Activated CD4-positive, alpha-beta T cell treated with anti-CD3 and anti-CD28 coated beads, Interleukin-2, amount 50 U/mL, for 4 hours (primary cell): ENCODE data around the gene KRTAP10-6.
"Not testable (repeated sequence)": the region's sequence is repeated elsewhere in the genome, so short reads cannot be mapped to it uniquely, and the experiment has no call there.

ENCODE experiments used
- DNase-seq, 2 experiments: peaks; one replicate each; pipeline ENCODE4 v3.0.0-alpha.2; 2020

Gene KRTAP10-6

DNA sequence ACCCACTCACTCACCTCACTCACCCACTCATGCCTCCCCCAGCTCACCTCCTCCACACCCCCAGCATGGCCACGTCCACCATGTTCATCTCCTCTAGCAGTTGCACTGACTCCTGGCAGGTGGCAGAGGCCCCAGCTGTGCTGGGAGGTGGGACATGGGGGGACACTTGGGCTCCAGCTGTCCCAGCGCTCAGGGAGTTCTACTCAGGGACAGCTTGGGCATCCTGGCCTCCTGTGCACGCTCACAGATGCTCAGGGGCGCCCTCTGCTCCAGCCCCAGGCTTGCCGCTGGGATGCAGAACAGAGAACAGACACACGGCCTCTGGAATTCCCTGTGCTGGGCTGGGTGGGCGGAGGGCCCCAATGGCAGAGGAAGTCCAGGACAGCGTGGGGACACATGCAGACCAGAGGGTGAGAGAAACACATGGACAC lies 24.8 kb upstream of the KRTAP10-6 start:
- DNase-seq: no peak

- no peak for DNase-seq
These were observed 24.3 kb upstream of the KRTAP10-6 start for GRCh38 chr21:44616591-44616926.

GRCh38 chr21:44615911-44616590 lies 23.7 kb upstream of the KRTAP10-6 start:
- DNase-seq: no peak

DNA sequence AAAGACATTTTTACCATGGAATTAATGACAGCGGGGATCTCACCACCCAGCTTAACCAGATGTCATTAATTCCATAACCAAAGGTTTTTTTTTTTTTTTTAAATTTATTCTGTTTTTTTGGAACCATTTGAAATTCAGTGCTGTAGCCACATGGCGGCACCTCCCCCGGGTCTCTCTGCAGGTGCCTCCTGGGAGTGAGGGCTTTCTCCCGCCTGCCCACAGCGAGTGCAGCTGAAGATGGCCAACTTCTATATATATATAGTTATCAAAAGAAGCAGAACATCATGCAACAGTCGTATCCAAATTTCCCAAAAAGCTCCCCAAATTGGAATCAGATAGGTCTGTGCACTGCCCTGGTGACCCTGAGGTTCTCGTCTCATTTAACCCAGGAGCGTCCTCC lies 23.2 kb upstream of the KRTAP10-6 start:
- no peak for DNase-seq

DNA sequence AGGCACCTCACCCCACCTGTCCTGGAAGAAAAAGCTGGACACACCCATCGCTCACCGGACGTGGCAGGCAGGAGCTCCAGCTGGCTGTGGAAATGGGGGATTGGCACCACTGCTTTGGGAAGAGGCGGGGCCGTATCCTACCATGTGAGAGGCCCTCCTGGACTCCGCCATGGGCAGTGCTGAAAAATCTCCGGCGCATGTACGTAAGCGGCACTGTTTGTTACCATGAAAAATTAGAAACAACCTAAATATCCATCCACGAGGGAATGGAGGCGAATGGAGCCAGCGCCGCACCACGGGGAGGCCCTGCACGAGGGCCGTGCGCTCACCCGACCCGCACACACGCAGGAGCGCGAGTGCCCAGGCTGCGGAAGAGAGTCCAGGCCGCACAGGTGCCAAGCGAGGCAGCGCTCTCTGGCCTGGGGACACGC lies 22.7 kb upstream of the KRTAP10-6 start:
- DNase-seq: no peak

- DNase-seq: no peak
These were observed 21.9 kb upstream of the KRTAP10-6 start for GRCh38 chr21:44614161-44614631.

DNA sequence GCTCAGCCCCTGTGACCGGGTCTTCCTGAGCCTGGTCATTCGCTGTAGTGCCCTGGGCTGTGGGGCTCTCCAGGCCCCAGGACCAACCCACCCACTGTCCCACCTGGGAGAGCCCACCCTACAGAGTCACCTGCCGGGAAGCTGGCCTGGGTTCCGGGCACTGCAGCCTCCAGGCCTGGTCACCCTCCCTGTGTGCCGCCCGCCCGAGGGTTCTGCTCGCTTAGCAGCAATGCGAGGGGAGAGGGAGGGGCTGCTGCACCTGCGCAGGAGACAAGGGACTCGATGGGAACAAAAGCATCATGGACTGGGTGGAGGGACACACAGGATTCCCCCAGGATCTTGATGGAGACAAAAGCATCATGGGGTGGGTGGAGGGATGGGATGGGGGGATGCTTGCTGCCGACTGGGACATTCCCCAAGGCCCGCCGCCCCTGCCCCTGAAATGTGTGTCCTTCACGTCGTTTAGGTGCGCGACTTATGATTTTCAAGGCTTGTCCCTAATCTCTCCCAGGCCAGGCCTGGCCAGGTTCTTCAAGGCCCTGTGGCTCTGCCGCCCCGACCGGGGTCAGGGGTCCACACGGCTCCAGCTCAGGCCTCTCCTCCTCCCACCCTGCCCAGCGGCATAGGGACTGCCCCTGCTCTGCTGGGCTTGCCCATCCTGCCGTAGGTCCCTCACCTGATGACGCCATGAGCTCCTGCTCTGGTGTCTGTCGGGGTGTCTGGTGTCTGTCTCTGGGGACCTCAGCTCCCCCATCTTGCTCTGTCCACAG lies 21.3 kb upstream of the KRTAP10-6 start:
- DNase-seq: no peak

DNA sequence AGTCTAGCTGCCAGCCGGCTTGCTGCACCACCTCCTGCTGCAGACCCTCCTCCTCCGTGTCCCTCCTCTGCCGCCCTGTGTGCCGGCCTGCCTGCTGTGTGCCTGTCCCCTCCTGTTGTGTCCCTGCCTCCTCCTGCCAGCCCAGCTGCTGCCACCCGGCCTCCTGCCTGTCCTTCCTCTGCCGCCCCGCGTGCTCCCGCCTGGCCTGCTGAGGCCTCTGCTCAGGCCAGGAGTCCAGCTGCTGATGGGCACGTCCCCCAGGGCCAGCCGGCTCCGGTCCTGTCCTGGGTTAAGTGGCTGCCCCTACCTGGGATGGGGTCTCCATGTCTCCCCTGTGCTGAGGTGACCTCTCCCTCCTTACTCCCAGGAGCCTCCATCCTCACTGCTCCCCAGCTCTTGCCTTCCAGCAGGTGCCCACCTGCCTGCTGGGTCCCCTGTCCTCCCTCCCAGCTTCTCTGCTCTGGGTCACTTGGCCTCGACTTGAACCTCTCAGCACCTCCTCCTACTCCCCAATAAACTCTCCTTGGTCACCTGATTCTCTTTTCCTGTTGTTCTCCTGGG lies 20.4 kb upstream of the KRTAP10-6 start:
- no peak for DNase-seq

DNA sequence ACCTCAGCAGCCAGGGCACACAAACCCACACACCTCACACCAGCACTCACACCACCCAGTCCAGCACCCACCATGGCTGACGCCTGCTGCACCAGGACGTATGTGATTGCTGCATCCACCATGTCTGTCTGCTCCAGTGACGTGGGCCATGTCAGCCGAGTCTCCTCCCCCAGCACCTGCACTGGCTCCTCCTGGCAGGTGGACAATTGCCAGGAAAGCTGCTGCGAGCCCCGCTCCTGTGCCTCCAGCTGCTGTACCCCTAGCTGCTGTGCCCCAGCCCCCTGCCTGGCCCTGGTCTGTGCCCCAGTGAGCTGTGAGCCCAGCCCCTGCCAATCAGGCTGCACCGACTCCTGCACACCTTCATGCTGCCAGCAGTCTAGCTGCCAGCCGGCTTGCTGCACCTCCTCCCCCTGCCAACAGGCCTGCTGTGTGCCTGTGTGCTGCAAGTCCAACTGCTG lies 19.8 kb upstream of the KRTAP10-6 start, which contains the start of gene KRTAP10-8:
TSS of gene KRTAP10-8 (plus strand) at position 51 of the 458 bp plus-strand sequence. CDS start at position 73, 22 bp downstream.
- no peak for DNase-seq

DNA sequence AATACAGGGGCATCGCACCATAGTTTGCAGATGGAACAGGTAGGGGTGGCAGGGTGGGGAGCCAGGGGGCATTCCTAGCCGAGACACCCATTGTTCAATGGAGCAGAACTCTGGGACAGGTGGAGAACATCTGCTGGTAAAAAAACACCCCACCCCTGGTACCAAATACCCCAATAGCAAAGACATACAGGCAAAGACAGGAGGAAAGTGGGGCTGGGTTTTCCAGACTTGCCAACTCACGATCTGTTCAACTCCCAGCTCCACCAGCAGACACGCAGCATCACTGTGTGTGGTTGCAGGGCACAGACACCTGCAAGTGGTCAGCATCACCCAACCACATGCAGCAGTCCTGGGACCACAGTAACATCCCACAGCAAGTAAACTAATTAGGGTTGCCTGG lies 19.2 kb upstream of the KRTAP10-6 start:
- DNase-seq: no peak

DNA sequence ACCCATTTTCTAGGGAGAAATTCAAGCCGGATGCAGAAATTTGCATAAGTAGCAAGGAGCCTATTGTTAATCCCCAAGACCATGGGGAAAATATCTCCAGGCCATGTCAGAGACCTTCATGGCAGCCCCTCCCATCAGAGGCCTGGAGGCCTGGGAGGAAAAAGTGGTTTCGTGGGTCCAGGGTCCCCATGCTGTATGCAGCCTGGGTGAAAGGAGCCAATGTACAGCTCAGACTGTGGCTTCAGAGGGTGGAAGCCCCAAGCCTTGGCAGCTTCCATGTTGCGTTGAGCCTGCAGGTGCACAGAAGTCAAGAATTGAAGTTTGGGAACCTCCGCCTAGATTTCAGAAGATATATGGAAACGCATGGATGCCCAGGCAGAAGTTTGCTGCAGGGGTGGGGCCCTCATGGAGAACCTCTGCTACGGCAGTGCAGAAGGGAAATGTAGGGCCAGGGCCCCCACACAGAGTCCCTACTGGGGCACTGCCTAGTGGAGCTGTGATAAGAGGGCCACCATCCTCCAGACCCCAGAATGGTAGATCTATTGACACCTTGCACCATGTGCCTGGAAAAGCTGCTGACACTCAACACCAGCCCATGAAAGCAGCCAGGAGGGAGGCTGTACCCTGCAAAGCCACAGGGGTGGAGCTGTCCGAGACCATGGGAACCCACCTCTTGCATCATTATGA lies 18.0 kb upstream of the KRTAP10-6 start:
- not testable (repeated sequence) for DNase-seq

DNA sequence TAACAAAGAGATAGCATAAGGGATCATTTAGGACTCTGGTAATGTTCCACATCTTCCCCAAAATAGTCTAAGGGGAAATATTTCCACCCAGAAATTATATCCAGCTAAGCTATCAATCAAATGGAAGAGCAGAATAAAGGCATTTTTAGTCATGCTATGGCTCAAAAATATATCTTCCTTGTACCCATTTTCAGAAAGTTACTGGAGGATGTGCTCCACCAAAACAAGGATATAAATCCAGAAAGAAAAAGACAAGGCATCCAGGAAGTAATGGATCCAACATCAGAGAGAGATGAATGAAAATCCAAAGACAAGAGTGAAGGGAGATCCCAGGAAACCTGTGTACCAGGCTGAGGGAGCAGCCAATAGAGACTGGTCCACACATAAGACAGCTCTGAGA lies 16.9 kb upstream of the KRTAP10-6 start:
- no peak for DNase-seq

DNA sequence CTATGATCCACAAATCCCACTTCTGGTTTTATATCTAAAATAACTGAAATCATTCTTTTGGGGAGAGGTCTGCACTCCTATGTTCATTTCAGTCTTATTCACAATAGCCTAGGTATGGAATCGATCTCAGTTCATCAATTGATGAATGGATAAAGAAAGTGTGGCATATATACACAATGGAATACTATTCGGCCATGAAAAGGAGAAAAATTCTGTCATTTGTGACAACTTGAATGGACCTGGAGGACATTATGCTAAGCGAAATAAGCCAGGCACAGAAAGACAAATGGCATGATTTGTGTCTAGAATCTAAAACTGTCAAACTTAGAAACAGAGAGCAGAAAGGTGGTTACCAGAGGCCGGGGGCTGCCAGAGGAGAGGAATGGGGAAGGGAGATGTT lies 14.2 kb upstream of the KRTAP10-6 start:
- DNase-seq: no peak

- DNase-seq: no peak
These were observed 11.6 kb upstream of the KRTAP10-6 start for GRCh38 chr21:44603911-44604310.

DNA sequence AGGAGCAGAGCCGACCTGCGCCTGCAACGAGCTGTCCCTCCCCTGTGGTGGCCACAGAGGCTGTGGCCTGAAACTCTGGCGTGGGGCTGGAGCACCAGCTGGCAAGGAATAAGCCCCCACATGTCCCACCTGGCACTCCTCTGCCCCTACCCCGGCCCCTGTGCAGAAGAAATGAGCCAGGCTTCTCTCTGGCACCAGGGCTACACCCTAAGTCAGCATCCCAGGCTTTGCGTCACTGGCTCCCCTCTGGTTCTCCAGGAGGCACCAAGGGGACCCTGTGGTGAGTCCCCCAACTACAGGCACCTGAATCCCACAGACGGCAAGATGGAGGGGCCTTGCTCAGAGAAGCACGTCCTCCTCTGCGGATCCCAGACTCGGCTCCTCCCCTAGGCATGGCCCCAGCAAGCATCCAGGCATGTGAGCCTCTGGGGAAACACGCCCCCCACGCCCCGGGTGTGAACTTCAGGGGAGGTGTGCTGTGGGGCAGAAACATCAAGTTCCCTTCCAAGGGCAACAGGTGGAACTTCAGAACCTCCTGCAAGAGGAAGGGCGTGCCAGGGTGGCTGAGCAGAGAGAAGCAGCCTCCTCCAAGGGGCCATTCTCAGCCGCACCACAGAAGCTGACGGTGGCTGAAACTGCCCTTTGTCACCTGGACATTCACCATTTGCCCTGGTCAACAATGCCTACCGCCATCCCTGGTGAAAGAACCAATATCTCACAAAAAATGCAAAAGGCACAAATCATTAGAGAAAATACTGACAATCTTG lies 11.0 kb upstream of the KRTAP10-6 start:
- DNase-seq: no peak

- no peak for DNase-seq
These were observed 10.2 kb upstream of the KRTAP10-6 start for GRCh38 chr21:44602463-44602850.

DNA sequence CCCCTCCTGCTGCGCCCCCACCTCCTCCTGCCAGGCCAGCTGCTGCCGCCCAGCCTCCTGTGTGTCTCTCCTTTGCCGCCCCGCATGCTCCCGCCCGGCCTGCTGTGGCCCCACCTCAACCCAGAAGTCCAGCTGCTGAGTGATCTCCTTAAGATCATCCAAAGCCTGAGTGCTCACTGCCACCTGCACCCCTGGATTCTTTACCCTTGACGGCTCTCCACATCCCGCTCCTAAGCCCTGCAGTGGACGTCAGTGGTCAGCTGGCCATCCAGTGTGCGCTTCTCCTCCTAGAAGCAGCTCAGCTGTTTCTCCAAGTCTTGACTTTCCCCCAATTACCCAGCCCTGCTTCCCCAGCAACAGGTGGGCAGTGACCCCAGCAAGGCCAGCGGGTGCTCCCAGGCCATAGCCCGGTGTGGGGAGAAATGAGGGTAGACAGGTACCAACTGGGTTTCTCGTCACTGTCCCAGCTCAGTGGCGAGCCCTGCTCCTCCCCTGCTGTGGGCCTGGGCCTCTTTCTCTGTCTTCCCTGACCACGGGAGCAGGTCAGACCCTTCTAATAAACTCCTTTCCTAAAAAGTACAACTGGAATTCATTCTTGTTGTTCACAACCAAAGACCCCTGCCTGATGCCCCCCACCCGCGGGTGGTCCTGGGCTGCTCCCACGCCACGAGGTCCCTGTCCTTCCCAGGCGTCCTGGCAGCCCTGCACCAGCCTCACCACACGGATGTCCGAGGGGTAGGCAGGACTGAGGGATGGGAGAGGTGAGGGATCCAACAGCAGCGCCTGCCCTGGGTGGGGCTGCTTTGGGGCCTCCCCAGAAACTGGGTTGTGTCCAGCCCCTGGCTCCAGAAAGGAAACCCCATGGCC lies 9.5 kb upstream of the KRTAP10-6 start:
- no peak for DNase-seq

DNA sequence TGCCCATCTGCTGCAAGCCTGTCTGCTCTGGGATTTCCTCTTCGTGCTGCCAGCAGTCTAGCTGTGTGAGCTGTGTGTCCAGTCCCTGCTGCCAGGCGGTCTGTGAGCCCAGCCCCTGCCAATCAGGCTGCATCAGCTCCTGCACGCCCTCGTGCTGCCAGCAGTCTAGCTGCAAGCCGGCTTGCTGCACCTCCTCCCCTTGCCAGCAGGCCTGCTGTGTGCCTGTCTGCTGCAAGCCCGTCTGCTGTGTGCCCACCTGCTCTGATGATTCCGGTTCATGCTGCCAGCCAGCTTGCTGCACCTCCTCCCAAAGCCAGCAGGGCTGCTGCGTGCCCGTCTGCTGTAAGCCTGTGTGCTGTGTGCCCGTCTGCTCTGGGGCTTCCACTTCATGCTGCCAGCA lies 8.8 kb upstream of the KRTAP10-6 start:
- DNase-seq: not testable (repeated sequence)

- DNase-seq: not testable (repeated sequence)
These were observed 8.0 kb upstream of the KRTAP10-6 start, which contains the start of gene KRTAP10-7 for GRCh38 chr21:44600118-44600978. Gene KRTAP10-7, plus strand, starts transcription at chr21:44600597. Its CDS starts 25 bp downstream, at chr21:44600622.
